ENCODE results near the gene PRAME.

The PRAME gene

GRCh38 chr22:22571429-22571828, 12.4 kb upstream of the PRAME start:
- TF ChIP-seq PAX5 (IDR thresholded peaks at IDR 0.05; ENCODE audit: insufficient read depth, low read length, severe bottlenecking) = no peak
- no peak for TF ChIP-seq TAF1 (IDR thresholded peaks at IDR 0.05; ENCODE audit: low read depth, low read length)
- no peak for TF ChIP-seq SPI1 (IDR thresholded peaks at IDR 0.05; ENCODE audit: low read depth, low read length)
- TF ChIP-seq POLR2AphosphoS5 (IDR thresholded peaks at IDR 0.05; ENCODE audit: low read depth, low read length) = no peak
- TF ChIP-seq POU2F2 (IDR thresholded peaks at IDR 0.05; ENCODE audit: low read depth, low read length) = no peak
- TF ChIP-seq POLR2A (IDR thresholded peaks at IDR 0.05; ENCODE audit: low read depth, low read length) = no peak
- DNase-seq (ENCODE audit: insufficient read length, low spot score) = no peak
- no peak for FAIRE-seq

GRCh38 chr22:22569218-22569617, 10.2 kb upstream of the PRAME start:
- TF ChIP-seq POLR2A (IDR thresholded peaks at IDR 0.05; ENCODE audit: low read depth, low read length) (no peak), POLR2AphosphoS5 (IDR thresholded peaks at IDR 0.05; ENCODE audit: low read depth, low read length) (no peak), TAF1 (IDR thresholded peaks at IDR 0.05; ENCODE audit: low read depth, low read length) (no peak), POU2F2 (IDR thresholded peaks at IDR 0.05; ENCODE audit: low read depth, low read length) (no peak), SPI1 (IDR thresholded peaks at IDR 0.05; ENCODE audit: low read depth, low read length) (no peak), PAX5 (IDR thresholded peaks at IDR 0.05; ENCODE audit: insufficient read depth, low read length, severe bottlenecking) (no peak)
- no peak for FAIRE-seq
- DNase-seq (ENCODE audit: insufficient read length, low spot score) = no peak

- TF ChIP-seq PAX5 (IDR thresholded peaks at IDR 0.05; ENCODE audit: insufficient read depth, low read length, severe bottlenecking) (no peak), POLR2AphosphoS5 (IDR thresholded peaks at IDR 0.05; ENCODE audit: low read depth, low read length) (no peak), POU2F2 (IDR thresholded peaks at IDR 0.05; ENCODE audit: low read depth, low read length) (no peak), POLR2A (IDR thresholded peaks at IDR 0.05; ENCODE audit: low read depth, low read length) (no peak), TAF1 (IDR thresholded peaks at IDR 0.05; ENCODE audit: low read depth, low read length) (no peak), SPI1 (IDR thresholded peaks at IDR 0.05; ENCODE audit: low read depth, low read length) (no peak)
- no peak for DNase-seq (ENCODE audit: insufficient read length, low spot score)
- FAIRE-seq = no peak
These were observed 6.9 kb upstream of the PRAME start for GRCh38 chr22:22565981-22566380.

GRCh38 chr22:22558071-22558971, 744 bp downstream of the PRAME start:
- no peak for DNase-seq (ENCODE audit: insufficient read length, low spot score)
- no peak for FAIRE-seq
- TF ChIP-seq POLR2A (IDR thresholded peaks at IDR 0.05; ENCODE audit: low read depth, low read length) = no peak
- no peak for TF ChIP-seq POU2F2 (IDR thresholded peaks at IDR 0.05; ENCODE audit: low read depth, low read length)
- TF ChIP-seq POLR2AphosphoS5 (IDR thresholded peaks at IDR 0.05; ENCODE audit: low read depth, low read length) = no peak
- no peak for TF ChIP-seq SPI1 (IDR thresholded peaks at IDR 0.05; ENCODE audit: low read depth, low read length)
- TF ChIP-seq PAX5 (IDR thresholded peaks at IDR 0.05; ENCODE audit: insufficient read depth, low read length, severe bottlenecking) = no peak
- no peak for TF ChIP-seq TAF1 (IDR thresholded peaks at IDR 0.05; ENCODE audit: low read depth, low read length)

GRCh38 chr22:22556995-22557925, 1.8 kb downstream of the PRAME start:
- no peak for FAIRE-seq
- TF ChIP-seq POLR2A (IDR thresholded peaks at IDR 0.05; ENCODE audit: low read depth, low read length) (no peak), SPI1 (IDR thresholded peaks at IDR 0.05; ENCODE audit: low read depth, low read length) (no peak), TAF1 (IDR thresholded peaks at IDR 0.05; ENCODE audit: low read depth, low read length) (no peak), POU2F2 (IDR thresholded peaks at IDR 0.05; ENCODE audit: low read depth, low read length) (no peak), POLR2AphosphoS5 (IDR thresholded peaks at IDR 0.05; ENCODE audit: low read depth, low read length) (no peak), PAX5 (IDR thresholded peaks at IDR 0.05; ENCODE audit: insufficient read depth, low read length, severe bottlenecking) (no peak)
- no peak for DNase-seq (ENCODE audit: insufficient read length, low spot score)

DNA sequence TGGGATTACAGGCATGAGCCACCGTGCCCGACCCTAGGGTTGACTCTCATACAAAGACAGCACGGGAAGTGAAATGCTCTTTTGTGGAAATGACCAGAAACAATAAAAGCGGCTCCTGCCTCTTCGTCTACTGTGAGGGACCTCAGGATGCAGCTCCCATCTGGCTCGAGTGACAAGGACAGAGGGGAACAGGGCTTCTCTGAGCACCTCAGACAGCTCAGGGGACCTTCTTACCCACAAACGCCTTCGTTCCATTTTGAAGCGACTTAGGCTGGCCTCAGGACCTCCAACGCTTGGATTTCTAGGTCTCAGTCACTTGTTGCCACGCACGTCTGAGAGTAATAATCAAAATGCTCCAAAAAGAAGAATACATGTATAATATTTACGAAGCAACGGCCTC, 2.5 kb downstream of the PRAME start:
- DNase-seq (ENCODE audit: insufficient read length, low spot score) (no peak), FAIRE-seq (no peak)
- TF ChIP-seq TAF1 (IDR thresholded peaks at IDR 0.05; ENCODE audit: low read depth, low read length) (no peak), POU2F2 (IDR thresholded peaks at IDR 0.05; ENCODE audit: low read depth, low read length) (no peak), PAX5 (IDR thresholded peaks at IDR 0.05; ENCODE audit: insufficient read depth, low read length, severe bottlenecking) (no peak), POLR2A (IDR thresholded peaks at IDR 0.05; ENCODE audit: low read depth, low read length) (no peak), SPI1 (IDR thresholded peaks at IDR 0.05; ENCODE audit: low read depth, low read length) (no peak), POLR2AphosphoS5 (IDR thresholded peaks at IDR 0.05; ENCODE audit: low read depth, low read length) (no peak)

DNA sequence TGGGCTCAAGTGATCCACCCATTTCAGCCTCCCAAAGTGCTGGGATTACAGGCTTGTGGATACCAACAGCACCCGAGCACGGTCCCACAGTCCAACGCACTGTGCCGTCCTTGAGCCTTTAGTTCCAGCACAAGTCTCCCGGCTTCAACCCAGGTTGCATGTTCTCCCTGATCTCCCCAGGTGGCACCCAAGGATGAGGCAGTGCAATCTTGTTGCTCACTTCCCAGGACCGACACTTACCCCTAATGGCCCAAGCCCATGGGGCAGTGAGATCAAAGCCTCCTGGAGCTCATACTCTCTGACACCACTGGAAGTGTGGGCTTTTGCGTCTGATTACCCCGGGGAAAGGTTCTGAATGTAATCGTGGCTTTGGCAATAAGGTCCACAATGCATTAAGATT, 3.5 kb downstream of the PRAME start:
- DNase-seq (ENCODE audit: insufficient read length, low spot score) (no peak), FAIRE-seq (no peak)
- no peak for TF ChIP-seq PAX5 (IDR thresholded peaks at IDR 0.05; ENCODE audit: insufficient read depth, low read length, severe bottlenecking)
- TF ChIP-seq POLR2AphosphoS5 (IDR thresholded peaks at IDR 0.05; ENCODE audit: low read depth, low read length) = no peak
- no peak for TF ChIP-seq POU2F2 (IDR thresholded peaks at IDR 0.05; ENCODE audit: low read depth, low read length)
- TF ChIP-seq SPI1 (IDR thresholded peaks at IDR 0.05; ENCODE audit: low read depth, low read length) = no peak
- no peak for TF ChIP-seq TAF1 (IDR thresholded peaks at IDR 0.05; ENCODE audit: low read depth, low read length)
- TF ChIP-seq POLR2A (IDR thresholded peaks at IDR 0.05; ENCODE audit: low read depth, low read length) = no peak

DNA sequence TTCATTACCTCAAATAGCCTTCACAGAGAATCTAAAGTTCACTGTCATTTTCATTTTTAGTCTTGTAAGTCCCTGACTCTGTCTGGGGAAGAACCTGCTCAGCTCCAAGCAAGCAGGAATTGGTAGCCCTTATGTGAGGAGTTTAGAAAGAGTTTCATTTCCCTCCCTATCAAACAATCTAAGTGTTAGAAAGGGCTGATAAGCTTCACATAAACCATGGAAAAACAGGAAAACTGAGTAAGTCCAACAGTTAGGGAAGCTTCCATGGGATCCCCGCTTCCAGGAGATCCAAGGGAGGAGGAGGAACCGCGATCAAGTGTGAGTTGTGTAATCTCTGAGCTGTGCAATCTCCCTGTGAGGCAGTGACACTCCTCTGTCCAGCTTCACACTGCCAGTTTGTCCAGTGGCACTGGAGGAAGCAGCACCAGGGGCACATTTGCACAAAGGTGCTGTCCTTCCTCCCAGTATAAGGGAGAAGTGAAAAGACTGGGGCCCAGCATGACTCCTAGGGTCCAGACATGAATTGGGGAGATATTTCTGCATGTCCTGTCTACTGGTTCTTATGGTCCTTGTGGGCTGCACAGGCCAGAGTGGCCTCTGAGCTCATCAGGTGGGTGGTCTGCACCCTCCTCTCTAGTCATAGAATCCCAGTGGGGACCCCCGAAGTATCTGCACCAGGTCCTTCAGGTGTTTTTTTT, 4.3 kb downstream of the PRAME start:
- TF ChIP-seq SPI1 (IDR thresholded peaks at IDR 0.05; ENCODE audit: low read depth, low read length) (peak; percentile 44; the same call in 1 of the 2 replicates), POLR2A (IDR thresholded peaks at IDR 0.05; ENCODE audit: low read depth, low read length) (no peak)
- no peak for FAIRE-seq
- no peak for DNase-seq (ENCODE audit: insufficient read length, low spot score)
